Hematopoietic multipotent progenitor cell treated with erythropoietin and hydrocortisone succinate and interleukin-3 and kit ligand, for 15 days (in vitro differentiated cells): ENCODE results near the gene IFNLR1.
"Not testable (repeated sequence)": the region's sequence is repeated elsewhere in the genome, so short reads cannot be mapped to it uniquely, and the experiment has no call there.

ENCODE experiments used
- DNase-seq: peaks from one replicate; pipeline ENCODE4 v3.0.0-alpha.2; 2015; ENCODE audit warnings: low spot score

The IFNLR1 gene

GRCh38 chr1:24186993-24187790 is at the start of gene IFNLR1:
TSS of gene IFNLR1 (minus strand) at chr1:24187289. CDS start at chr1:24187248, 41 bp downstream.
- DNase-seq: no peak

GRCh38 chr1:24235921-24236788 is 49.1 kb upstream of the IFNLR1 start:
- DNase-seq: no peak

- no peak for DNase-seq
Measured at GRCh38 chr1:24233684-24234600, 46.9 kb upstream of the IFNLR1 start.

GRCh38 chr1:24231701-24232100 is 44.6 kb upstream of the IFNLR1 start:
- DNase-seq: no peak

GRCh38 chr1:24228311-24228710 is 41.2 kb upstream of the IFNLR1 start:
- DNase-seq: no peak

- DNase-seq: no peak
Measured at GRCh38 chr1:24226749-24227148, 39.7 kb upstream of the IFNLR1 start.

GRCh38 chr1:24224761-24225160 is 37.7 kb upstream of the IFNLR1 start:
- DNase-seq: no peak

GRCh38 chr1:24224086-24224485 is 37.0 kb upstream of the IFNLR1 start:
- DNase-seq: no peak

GRCh38 chr1:24222793-24223192 is 35.7 kb upstream of the IFNLR1 start:
- DNase-seq: no peak

GRCh38 chr1:24222008-24222605 is 35.0 kb upstream of the IFNLR1 start:
- DNase-seq: no peak

GRCh38 chr1:24221246-24221645 is 34.2 kb upstream of the IFNLR1 start:
- no peak for DNase-seq

GRCh38 chr1:24216276-24217074 is 29.4 kb upstream of the IFNLR1 start:
- no peak for DNase-seq

GRCh38 chr1:24215226-24215814 is 28.2 kb upstream of the IFNLR1 start:
- no peak for DNase-seq

- DNase-seq: no peak
Measured at GRCh38 chr1:24212376-24212775, 25.3 kb upstream of the IFNLR1 start.

- DNase-seq: no peak
Measured at GRCh38 chr1:24210195-24210627, 23.1 kb upstream of the IFNLR1 start.

- no peak for DNase-seq
Measured at GRCh38 chr1:24209097-24209496, 22.0 kb upstream of the IFNLR1 start.

GRCh38 chr1:24207709-24208108 is 20.6 kb upstream of the IFNLR1 start:
- no peak for DNase-seq

- not testable (repeated sequence) for DNase-seq
Measured at GRCh38 chr1:24207395-24207687, 20.3 kb upstream of the IFNLR1 start.

GRCh38 chr1:24206516-24207394 is 19.7 kb upstream of the IFNLR1 start:
- no peak for DNase-seq

GRCh38 chr1:24206083-24206464 is 19.0 kb upstream of the IFNLR1 start:
- DNase-seq: no peak
